Measurements from ENCODE around the gene NPLOC4.

NPLOC4 gene

GRCh38 chr17:81522491-81523401 lies 114.2 kb downstream of the NPLOC4 start:
- Mint-ChIP-seq H3K9me3 (no peaks in the 10 kb centered on the region), H3K36me3 (ENCODE audit: insufficient read depth) (peaks cover 6% of the 10 kb centered on the region), H3K4me3 (no peak overlapping the region), H3K27me3 (peaks cover 11% of the 10 kb centered on the region), H3K4me1 (peaks cover 7% of the 10 kb centered on the region), H3K27ac (ENCODE audit: low read depth) (no peak overlapping the region)
- ATAC-seq (replicated peaks; ENCODE audit: extremely low read depth, poor library complexity, severe bottlenecking) (no peak), DNase-seq (ENCODE audit: low spot score in 2 of 2) (no peak)

GRCh38 chr17:81520021-81520901 lies 116.7 kb downstream of the NPLOC4 start:
- peak overlapping the region; percentile 42 for H3K27ac Mint-ChIP-seq (ENCODE audit: low read depth)
- peaks cover 8% of the 10 kb centered on the region for H3K36me3 Mint-ChIP-seq (ENCODE audit: insufficient read depth)
- no peak for ATAC-seq (replicated peaks; ENCODE audit: extremely low read depth, poor library complexity, severe bottlenecking)
- DNase-seq (ENCODE audit: low spot score in 2 of 2) = no peak
- peaks cover 24% of the 10 kb centered on the region for H3K4me1 Mint-ChIP-seq
- H3K27me3 Mint-ChIP-seq = peaks cover 11% of the 10 kb centered on the region
- H3K4me3 Mint-ChIP-seq = peak overlapping the region; percentile 40
- no peaks in the 10 kb centered on the region for H3K9me3 Mint-ChIP-seq

- peaks cover 26% of the 10 kb centered on the region for H3K4me1 Mint-ChIP-seq
- H3K27me3 Mint-ChIP-seq = peaks cover 11% of the 10 kb centered on the region
Observed at GRCh38 chr17:81519284-81520020, 117.5 kb downstream of the NPLOC4 start.

GRCh38 chr17:81518785-81519283 lies 118.1 kb downstream of the NPLOC4 start:
- Mint-ChIP-seq H3K4me3 (no peak overlapping the region), H3K36me3 (ENCODE audit: insufficient read depth) (peaks cover 9% of the 10 kb centered on the region), H3K4me1 (peaks cover 26% of the 10 kb centered on the region), H3K27ac (ENCODE audit: low read depth) (no peak overlapping the region), H3K27me3 (peaks cover 11% of the 10 kb centered on the region), H3K9me3 (no peaks in the 10 kb centered on the region)
- DNase-seq (ENCODE audit: low spot score in 2 of 2) (no peak), ATAC-seq (replicated peaks; ENCODE audit: extremely low read depth, poor library complexity, severe bottlenecking) (peak; percentile 6)

More at GRCh38 chr17:81519284-81520020, 117.5 kb downstream of the NPLOC4 start:
- H3K36me3 Mint-ChIP-seq (ENCODE audit: insufficient read depth) = peaks cover 7% of the 10 kb centered on the region
- H3K27ac Mint-ChIP-seq (ENCODE audit: low read depth) = no peak overlapping the region
- peak overlapping the region; percentile 9 for H3K4me3 Mint-ChIP-seq
- DNase-seq (ENCODE audit: low spot score in 2 of 2) (peak in 1 of 2 donors; percentile 42), ATAC-seq (replicated peaks; ENCODE audit: extremely low read depth, poor library complexity, severe bottlenecking) (peak; percentile 58)
- no peaks in the 10 kb centered on the region for H3K9me3 Mint-ChIP-seq

- H3K4me3 Mint-ChIP-seq = peak overlapping the region; percentile 51
- DNase-seq (ENCODE audit: low spot score in 2 of 2) (no peak), ATAC-seq (replicated peaks; ENCODE audit: extremely low read depth, poor library complexity, severe bottlenecking) (no peak)
- peaks cover 15% of the 10 kb centered on the region for H3K36me3 Mint-ChIP-seq (ENCODE audit: insufficient read depth)
- no peak overlapping the region for H3K27ac Mint-ChIP-seq (ENCODE audit: low read depth)
- H3K27me3 Mint-ChIP-seq = peaks cover 10% of the 10 kb centered on the region
- H3K4me1 Mint-ChIP-seq = peaks cover 26% of the 10 kb centered on the region
- no peaks in the 10 kb centered on the region for H3K9me3 Mint-ChIP-seq
Observed at GRCh38 chr17:81518113-81518784, 118.7 kb downstream of the NPLOC4 start.

- Mint-ChIP-seq H3K9me3 (no peaks in the 10 kb centered on the region), H3K4me3 (peak overlapping the region; percentile 51), H3K36me3 (ENCODE audit: insufficient read depth) (peaks cover 18% of the 10 kb centered on the region), H3K27ac (ENCODE audit: low read depth) (no peak overlapping the region), H3K4me1 (peaks cover 26% of the 10 kb centered on the region), H3K27me3 (peaks cover 3% of the 10 kb centered on the region)
- no peak for DNase-seq (ENCODE audit: low spot score in 2 of 2)
- no peak for ATAC-seq (replicated peaks; ENCODE audit: extremely low read depth, poor library complexity, severe bottlenecking)
Observed at GRCh38 chr17:81517339-81518112, 119.4 kb downstream of the NPLOC4 start.

GRCh38 chr17:81517009-81517338 lies 119.9 kb downstream of the NPLOC4 start:
- Mint-ChIP-seq H3K27me3 (no peaks in the 10 kb centered on the region), H3K4me3 (peak overlapping the region; percentile 85), H3K9me3 (no peaks in the 10 kb centered on the region), H3K36me3 (ENCODE audit: insufficient read depth) (peaks cover 23% of the 10 kb centered on the region), H3K4me1 (peaks cover 28% of the 10 kb centered on the region), H3K27ac (ENCODE audit: low read depth) (no peak overlapping the region)
- DNase-seq (ENCODE audit: low spot score in 2 of 2) (no peak), ATAC-seq (replicated peaks; ENCODE audit: extremely low read depth, poor library complexity, severe bottlenecking) (no peak)

- H3K27me3 Mint-ChIP-seq = no peaks in the 10 kb centered on the region
- H3K36me3 Mint-ChIP-seq (ENCODE audit: insufficient read depth) = peaks cover 28% of the 10 kb centered on the region
- ATAC-seq (replicated peaks; ENCODE audit: extremely low read depth, poor library complexity, severe bottlenecking) = no peak
- H3K4me1 Mint-ChIP-seq = peaks cover 33% of the 10 kb centered on the region
- peak overlapping the region; percentile 85 for H3K4me3 Mint-ChIP-seq
- DNase-seq (ENCODE audit: low spot score in 2 of 2) = no peak
- no peak overlapping the region for H3K27ac Mint-ChIP-seq (ENCODE audit: low read depth)
- no peaks in the 10 kb centered on the region for H3K9me3 Mint-ChIP-seq
Observed at GRCh38 chr17:81516439-81516838, 120.5 kb downstream of the NPLOC4 start.

- Mint-ChIP-seq H3K9me3 (no peaks in the 10 kb centered on the region), H3K36me3 (ENCODE audit: insufficient read depth) (peaks cover 37% of the 10 kb centered on the region), H3K4me1 (peaks cover 42% of the 10 kb centered on the region), H3K4me3 (peak overlapping the region; percentile 85), H3K27me3 (no peaks in the 10 kb centered on the region), H3K27ac (ENCODE audit: low read depth) (peak overlapping the region; percentile 82)
- no peak for DNase-seq (ENCODE audit: low spot score in 2 of 2)
- ATAC-seq (replicated peaks; ENCODE audit: extremely low read depth, poor library complexity, severe bottlenecking) = no peak
Observed at GRCh38 chr17:81515530-81516041, 121.3 kb downstream of the NPLOC4 start.

GRCh38 chr17:81514739-81515529 lies 122.0 kb downstream of the NPLOC4 start:
- ATAC-seq (replicated peaks; ENCODE audit: extremely low read depth, poor library complexity, severe bottlenecking) = peak; percentile 1
- no peaks in the 10 kb centered on the region for H3K9me3 Mint-ChIP-seq
- no peak for DNase-seq (ENCODE audit: low spot score in 2 of 2)
- peak overlapping the region; percentile 82 for H3K27ac Mint-ChIP-seq (ENCODE audit: low read depth)
- H3K4me3 Mint-ChIP-seq = peak overlapping the region; percentile 85
- H3K36me3 Mint-ChIP-seq (ENCODE audit: insufficient read depth) = peaks cover 43% of the 10 kb centered on the region
- H3K4me1 Mint-ChIP-seq = peaks cover 49% of the 10 kb centered on the region
- H3K27me3 Mint-ChIP-seq = no peaks in the 10 kb centered on the region

- ATAC-seq (replicated peaks; ENCODE audit: extremely low read depth, poor library complexity, severe bottlenecking) (no peak), DNase-seq (ENCODE audit: low spot score in 2 of 2) (no peak)
- H3K9me3 Mint-ChIP-seq = no peaks in the 10 kb centered on the region
- peaks cover 48% of the 10 kb centered on the region for H3K36me3 Mint-ChIP-seq (ENCODE audit: insufficient read depth)
- H3K27me3 Mint-ChIP-seq = no peaks in the 10 kb centered on the region
- H3K4me3 Mint-ChIP-seq = peak overlapping the region; percentile 100
- H3K27ac Mint-ChIP-seq (ENCODE audit: low read depth) = peak overlapping the region; percentile 41
- peaks cover 54% of the 10 kb centered on the region for H3K4me1 Mint-ChIP-seq
Observed at GRCh38 chr17:81514489-81514738, 122.5 kb downstream of the NPLOC4 start.

Data from central memory CD8-positive, alpha-beta T cell (primary cell).